ENCODE measurements around the gene HTATIP2.
"Not testable (repeated sequence)": the region's sequence is repeated elsewhere in the genome, so short reads cannot be mapped to it uniquely, and the experiment has no call there.

Gene HTATIP2

DNA sequence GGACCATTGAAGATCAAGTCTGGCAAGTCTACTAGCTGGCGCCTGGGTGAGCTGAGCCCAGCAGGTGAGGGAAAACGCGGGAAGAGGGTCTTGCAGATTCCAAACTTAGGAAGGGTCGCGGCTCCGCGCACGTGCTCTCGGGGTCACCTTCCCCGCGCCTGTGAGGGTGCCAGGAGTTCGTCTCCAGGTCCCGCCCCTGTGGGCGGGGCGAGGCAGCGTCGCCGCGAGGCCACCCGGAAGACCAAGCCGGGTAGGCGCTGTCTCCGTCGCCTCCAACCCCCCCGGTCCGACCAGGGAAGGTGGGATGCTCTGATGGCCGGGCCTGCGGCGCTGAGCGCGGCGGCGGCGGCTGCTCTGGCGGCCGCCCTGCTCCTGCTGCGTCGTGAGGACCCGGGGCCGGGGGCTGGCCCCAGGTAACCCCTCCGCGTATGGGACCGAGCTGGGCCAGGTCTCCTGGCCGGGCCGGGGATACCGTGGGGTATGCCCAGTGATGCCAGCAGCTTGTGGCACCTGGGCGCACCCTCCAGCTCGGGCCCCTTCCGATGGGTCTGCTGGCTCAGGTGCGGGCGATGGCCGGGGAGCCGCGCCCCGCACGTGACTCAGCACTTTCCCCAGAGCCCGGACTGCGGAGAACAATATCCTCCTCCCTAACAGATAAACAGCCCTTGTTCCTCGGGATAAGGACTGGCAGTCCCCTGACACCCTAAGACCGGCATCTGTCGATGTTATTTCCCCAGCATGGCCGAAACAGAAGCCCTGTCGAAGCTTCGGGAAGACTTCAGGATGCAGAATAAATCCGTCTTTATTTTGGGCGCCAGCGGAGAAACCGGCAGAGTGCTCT, at the start of gene HTATIP2:
HTATIP2 (plus strand) TSS at position 215 of the 841 bp plus-strand sequence; CDS start at position 739, 524 bp downstream.
- DNase-seq (ENCODE audit: low read depth in 4 of 4, low spot score in 1 of 4) = peak in 3 of 4 experiments; percentile 56 to 66 (median 58)

DNA sequence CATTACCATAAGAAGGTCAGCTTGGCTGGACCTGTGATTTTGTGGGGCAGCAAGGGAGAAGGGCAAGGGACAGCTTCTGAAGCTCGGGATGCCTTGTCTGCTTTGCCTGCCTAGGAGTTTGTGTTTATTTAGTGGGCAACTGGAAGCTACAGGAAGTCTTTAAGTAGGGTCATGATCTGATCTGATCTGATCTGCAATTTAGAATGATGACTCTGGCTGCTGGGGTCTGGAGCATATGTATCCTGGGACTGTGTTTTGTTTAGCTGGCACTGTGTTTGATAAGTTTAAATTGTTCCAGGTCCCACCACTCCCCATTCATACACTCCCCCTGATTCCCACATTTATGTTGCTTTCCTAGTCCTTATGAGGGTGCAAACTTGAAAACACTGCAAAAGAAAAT, 47.7 kb upstream of the HTATIP2 start:
- DNase-seq (ENCODE audit: low read depth in 4 of 4, low spot score in 1 of 4) = no peak

DNA sequence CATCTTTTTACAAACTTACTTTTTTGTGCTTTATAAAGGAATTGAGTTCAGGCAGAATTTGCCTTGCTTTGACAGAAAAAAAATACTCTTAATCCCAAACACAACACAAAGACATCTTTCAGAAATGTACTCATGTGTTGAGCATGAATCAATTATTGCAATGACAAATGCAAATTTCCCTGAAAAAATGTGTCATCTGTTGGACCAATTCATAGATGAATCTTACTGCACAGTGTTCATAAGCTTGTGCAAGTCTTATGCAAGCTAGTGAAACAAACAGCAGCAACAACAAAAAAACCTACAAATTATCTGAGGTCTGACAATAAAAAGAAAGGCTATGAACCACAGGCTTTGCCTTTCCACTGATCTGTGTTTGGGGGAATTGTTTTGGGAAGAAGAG, 42.3 kb upstream of the HTATIP2 start:
- no peak for DNase-seq (ENCODE audit: low read depth in 4 of 4, low spot score in 1 of 4)

DNA sequence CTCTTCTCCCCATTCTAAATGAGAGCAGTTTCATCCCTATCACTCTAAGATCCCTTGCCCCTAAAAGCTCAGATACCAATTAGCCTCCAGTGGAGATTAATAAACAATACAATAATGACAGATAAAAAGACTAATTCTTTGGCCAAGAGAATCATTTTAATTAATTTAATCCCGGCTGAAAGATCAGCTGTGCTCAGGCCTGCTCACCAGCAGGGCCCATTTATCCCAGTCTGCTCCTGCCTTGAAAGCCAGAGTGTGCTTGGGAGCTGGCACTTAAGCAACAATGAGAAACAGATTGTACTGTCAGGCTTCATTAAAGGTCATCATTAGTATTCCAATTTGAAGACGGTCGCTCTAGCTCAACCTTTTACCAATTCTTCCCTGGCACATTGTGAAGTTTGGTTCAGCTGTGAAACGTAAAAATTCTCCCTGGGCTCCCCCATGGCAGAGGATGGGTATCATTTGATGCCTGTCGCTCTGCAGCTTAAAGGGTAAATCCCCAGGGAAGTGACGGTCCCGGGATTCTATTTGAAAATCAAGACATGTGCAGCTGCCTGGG, 36.1 kb upstream of the HTATIP2 start:
- DNase-seq (ENCODE audit: low read depth in 4 of 4, low spot score in 1 of 4) = no peak

DNA sequence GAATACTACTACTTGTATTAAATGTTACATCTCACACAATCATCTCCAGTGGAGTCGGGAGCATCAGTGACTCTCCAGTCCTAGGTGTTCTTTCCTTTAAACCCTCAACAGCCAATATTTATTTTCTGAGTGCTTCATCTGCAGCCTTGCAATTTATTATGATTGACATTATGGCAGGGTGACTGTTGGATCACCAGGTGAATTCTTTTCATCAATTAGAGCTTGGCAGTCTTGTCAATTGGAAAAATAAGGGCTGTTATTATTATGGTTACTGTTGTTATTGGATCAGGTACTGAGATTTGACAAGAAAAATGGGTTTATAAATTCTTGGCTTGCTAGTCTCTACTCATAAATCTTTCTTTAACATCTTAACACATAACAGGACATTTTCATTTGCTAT, 27.5 kb upstream of the HTATIP2 start:
- DNase-seq (ENCODE audit: low read depth in 4 of 4, low spot score in 1 of 4) = no peak

DNA sequence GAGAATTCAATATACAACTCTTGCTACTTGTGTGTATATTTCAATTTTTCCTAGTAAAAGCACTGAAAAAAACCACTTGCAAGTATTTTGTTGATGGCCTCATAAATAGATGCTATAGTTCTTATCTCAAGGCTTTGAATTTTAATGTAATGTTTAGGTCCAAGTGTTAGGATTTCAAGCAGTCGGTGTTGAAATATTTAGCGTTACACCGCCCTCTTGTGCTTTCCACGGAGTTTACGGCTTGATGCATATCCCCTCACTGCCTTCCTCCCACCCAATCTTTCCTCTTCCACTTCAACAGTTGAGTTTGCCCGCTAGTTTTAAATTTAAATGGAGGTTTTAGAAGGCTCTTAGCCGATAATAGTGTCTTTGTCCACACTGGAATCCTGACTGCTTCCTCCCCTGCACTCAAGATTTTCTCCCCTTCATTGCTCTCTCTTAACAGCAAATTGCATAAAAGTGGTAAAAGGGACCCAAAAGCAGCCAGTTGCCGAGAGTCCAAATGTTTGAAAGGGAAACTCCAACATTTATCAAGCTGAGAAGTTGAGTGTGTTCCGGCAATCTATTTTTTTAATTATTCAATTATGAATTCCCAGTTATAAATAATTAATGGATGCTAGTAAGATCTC, 25.9 kb upstream of the HTATIP2 start:
- no peak for DNase-seq (ENCODE audit: low read depth in 4 of 4, low spot score in 1 of 4)

DNA sequence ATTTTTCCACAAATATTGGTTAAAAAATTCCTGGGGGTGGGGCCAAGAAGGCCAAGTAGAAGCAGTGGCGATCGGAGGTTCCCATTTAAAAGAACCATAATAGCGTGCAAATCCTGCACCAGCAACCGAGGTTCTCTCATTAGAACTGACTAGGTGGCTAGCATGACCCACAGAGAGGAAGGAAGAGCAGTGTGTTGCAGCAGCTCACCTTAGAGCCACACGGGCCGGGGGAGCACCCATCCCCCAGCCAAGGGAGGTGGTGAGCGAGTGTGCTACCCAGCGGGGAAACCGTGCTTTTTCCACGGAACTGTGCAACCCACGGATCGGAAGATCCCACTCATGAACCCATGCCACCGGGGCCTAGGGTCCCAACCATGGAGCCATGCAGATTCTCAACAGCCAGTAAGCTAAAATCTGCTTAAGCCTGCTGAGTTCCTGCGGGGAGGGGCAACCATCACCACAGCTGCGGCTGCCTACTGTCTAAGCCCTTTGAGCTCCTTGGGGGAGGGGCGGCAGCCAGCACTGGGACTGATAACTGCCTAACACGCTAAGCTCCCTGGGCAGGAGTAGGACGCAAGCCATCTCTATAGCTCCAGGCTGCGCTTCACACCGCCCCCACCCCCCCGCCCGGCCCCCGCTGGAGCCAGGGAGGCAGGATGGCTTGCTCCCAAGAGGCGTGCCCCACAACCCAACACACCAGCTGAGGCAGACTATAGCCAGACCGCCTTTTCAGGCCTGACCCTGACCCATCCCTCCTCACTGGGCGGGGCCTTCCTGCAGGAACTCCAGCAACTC, 21.0 kb upstream of the HTATIP2 start:
- DNase-seq (ENCODE audit: low read depth in 4 of 4, low spot score in 1 of 4) = no peak

DNA sequence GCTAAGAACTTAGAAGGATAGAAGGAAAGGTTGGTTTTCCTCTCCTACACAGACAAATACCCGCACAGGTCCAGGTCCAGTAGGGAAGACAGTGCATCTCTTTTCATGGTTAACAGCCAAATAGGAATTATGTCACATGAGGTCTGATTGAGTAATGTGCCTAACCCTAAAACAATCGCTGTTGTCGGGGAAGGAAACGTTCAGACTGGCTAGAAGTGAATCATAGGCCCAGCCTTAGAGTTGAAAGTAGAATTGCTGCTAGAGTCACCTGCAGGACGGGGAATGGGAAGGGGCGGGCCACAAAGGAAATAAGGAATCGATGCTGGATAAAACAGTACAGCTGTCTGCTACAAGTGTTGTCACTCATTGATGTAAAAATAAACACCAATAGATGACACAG, 12.4 kb upstream of the HTATIP2 start:
- no peak for DNase-seq (ENCODE audit: low read depth in 4 of 4, low spot score in 1 of 4)

DNA sequence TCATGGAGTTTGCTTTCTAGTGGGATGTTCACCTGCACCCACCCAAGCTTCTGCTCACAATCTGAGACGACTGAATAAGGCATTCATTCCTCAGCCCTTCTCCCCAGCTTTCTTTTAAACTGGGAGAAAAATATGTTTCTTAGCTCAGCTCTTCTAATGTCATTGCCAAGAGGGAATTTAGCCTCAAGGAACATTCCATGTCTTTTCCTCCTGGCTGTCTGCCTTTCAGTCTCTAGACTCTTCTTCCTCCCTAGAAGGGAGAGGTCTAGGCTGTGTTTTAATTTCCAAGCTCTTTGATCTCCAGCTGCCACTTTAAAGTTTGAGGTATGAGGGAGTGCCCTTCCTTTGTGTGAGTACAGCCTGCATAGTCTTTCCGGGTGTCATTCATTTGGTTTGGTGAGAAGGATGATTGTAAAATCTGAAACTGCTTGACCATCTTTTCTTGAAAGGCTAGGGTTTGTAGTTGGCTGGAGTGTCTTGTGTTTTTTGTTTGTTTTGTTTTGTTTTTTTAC, 11.7 kb upstream of the HTATIP2 start:
- no peak for DNase-seq (ENCODE audit: low read depth in 4 of 4, low spot score in 1 of 4)

DNA sequence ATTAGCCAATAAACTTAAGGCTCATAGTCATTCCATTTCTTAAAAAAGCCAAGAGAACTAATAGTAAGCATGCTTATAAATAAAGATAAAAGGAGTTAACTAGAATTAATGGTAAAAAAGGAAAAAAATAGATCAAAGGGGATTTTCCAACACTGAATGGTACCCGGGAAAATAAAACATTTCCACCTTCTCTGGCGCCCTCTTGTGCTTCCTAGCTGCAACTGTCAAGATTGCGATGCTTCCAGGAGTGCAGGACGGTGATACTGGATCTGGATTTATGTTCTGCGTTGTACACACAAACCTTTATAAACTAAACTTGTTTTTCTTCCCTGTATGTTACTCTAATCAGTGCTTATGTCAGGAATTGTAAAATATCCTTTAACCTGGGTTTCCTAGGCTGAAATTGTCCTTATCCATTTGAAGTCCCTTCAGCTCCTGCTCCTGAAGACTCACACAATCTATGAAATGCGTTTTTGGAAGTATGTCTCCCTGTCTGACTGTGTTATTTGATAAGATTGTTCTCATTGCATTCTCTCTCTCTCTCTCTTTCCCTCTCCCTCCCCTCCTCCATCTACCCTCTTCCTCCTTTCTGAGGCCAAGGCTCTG, 9.6 kb upstream of the HTATIP2 start:
- DNase-seq (ENCODE audit: low read depth in 4 of 4, low spot score in 1 of 4) = no peak

DNA sequence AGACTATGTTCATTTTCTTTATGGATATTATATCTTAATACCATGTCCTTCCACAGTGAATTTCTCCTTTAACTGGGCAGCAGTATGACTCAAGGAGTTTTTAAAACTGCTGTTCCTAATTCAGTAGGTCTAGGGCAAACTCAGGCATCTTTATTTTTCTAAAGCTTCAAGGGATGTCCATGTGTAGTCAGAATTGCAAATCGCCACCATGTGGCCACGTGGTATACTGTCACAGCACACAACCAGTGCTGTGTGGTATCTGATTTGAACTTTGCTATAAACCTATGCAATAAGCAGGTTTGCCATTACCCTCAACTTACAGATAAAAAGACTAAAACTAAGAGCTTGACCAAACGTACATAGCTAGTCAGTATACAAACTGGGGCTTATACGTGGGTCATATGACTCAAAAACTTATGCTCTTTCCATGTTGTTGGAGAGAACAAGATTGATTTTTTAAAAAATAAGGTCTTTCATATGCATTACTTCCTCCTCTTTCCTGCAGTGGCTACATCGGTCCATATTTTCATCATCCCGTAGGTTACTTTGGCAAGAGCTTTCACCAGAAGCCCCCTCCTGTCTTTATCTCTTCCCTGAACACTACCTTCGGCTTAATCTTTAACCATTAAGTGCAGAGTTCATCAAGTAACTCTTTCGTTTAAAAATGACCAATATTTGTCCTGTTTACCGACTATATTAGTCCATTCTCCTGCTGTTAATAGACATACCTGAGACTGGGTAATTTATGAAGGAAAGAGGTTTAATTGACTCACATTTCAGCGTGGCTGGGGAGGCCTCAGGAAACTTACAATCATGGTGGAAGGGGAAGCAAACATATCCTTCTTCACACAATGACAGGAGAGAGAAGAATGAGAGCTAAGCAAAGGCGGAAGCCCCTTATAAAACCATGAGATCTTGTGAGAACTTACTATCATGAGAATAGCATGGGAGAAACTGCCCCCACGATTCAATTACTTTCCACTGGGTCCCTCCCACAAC, 8.0 kb upstream of the HTATIP2 start:
- DNase-seq (ENCODE audit: low read depth in 4 of 4, low spot score in 1 of 4) = no peak

DNA sequence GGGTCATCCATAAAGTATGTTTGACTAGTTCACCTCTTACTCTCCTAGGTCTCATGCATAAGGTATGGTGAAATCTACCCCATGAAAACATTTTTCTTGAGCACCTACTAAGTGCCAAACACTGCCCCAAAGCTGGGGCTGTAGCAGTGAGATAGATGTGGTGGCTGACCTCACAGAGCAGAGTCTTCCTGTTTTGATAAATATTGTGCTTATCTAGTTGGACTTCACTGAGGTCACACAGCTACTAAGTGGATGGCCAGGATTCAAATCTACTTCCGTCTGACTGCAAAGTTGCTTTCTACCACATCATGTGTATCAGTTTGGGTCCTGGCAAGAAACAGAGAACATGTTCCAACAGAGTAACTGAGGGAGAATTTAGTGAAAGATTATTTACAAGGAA, 6.4 kb upstream of the HTATIP2 start:
- DNase-seq (ENCODE audit: low read depth in 4 of 4, low spot score in 1 of 4) = no peak

DNA sequence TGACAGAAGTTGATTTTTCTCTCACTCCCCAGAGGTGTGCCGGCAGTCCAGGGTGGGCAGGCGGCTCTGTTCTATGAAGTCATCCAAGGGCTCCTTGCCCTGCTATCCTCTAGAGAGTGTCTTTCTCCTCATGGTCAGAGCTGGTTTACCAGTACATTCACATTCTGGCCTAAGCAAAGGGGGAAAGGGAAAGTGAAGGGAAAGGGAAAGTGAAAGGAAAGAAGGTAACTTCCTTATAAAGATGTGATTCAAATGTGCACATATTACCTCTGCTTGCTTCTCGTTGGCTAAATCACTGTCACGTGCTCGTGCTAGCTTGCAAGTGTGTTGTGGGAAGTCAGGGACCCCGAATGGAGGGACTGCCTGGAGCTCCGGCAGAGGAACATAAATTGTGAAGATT, 2.9 kb upstream of the HTATIP2 start:
- DNase-seq (ENCODE audit: low read depth in 4 of 4, low spot score in 1 of 4) = no peak

DNA sequence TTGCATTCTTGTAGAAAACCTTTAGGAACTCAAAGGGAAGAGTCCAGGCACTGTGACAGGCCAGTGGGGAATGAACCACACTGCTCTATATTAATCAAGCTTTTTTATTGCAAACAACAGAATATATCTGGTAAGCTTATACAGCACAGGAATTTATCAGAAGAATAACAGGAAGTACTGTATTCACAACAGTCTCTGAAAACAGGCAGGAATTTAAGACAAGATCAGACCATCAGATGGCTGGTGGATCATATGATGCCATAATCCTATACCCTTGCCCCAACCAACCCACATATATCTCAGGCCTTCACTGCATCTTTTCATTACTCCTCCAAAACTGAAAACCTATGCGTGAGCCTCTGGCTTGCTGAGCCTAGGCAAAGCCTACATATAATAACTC, 1.0 kb upstream of the HTATIP2 start:
- no peak for DNase-seq (ENCODE audit: low read depth in 4 of 4, low spot score in 1 of 4)

DNA sequence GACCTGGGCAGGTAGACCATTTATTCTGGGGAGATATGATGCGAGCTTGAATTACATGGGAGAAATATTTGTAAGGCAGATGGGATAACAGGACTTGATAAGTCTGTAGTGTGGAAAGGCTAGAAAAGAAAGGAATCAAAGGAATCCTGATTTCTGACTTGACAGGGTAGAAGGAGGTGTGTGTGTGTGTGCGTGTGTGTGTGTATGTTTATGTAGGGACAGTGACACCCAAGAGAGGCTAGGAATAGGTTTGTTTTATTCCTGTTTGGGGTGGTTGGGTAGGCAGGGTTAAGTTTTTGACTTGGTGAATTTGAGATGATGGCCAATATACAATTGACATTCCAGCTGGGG, 390 bp upstream of the HTATIP2 start:
- no peak for DNase-seq (ENCODE audit: low read depth in 4 of 4, low spot score in 1 of 4)

DNA sequence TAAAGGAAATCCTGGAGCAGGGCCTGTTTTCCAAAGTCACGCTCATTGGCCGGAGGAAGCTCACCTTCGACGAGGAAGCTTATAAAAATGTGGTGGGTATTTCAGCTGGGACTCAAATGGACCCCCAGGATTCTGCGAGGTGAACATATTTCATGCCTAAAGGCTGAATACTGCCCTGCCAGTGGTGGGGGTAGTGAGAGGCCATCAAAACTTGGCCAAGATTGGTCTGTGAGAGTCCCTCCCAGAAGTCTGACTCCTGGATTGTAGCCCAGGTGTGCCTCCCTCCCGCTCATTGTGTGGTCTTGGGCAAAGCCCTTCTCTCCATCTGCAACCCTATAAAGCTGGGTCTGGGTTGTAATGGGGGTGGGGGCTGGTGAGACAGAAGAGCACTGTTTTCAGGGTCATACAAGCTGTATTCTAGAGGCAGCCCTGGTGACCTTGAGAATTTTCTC, 853 bp downstream of the HTATIP2 start:
- no peak for DNase-seq (ENCODE audit: low read depth in 4 of 4, low spot score in 1 of 4)

DNA sequence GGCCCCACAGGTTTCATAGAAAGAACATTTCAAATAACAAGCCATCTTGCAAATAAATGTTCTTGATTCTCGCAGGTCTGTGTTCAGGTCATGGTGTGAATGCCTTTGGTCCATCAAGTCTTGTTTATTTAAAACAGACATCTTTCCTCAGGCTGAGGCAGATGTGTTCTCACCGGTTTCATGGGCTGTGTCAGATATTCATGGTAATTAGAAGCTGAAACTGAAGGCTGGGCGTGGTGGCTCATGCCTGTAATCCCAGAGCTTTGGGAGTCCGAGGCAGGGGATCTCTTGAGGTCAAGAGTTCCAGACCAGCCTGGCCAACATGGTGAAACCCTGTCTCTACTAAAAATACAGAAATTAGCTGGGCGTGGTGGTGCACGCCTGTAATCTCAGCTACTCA, 2.0 kb downstream of the HTATIP2 start:
- DNase-seq (ENCODE audit: low read depth in 4 of 4, low spot score in 1 of 4) = not testable (repeated sequence)

DNA sequence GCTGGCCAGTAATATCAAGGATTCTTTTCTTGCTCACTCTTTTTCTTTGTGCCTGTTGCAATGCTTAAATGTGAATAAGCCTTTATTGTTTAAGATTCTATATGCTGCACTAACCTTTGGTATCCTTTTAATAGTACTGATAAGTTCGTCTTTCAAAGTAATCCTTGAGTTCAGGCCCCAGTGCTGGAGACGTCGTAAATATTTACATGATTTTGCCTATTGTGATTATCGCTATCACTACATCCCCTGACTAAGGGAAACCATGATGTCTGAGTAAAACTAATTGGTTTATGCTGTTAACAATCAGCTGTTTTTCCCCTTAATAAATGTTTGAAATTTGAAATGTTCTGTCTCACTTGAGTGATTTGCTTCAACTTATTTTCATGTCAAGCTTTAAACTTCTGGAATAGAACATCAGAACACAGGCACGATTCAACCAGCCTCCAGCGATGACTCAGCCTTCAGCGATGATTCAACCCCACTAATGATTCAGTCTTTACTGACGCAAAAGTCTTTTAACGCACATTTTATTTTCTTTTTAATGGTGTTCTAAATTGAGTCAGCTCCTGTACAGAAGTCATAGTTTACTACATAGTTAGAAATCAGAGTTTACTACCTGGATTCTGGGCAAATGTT, 3.9 kb downstream of the HTATIP2 start:
- DNase-seq (ENCODE audit: low read depth in 4 of 4, low spot score in 1 of 4) = peak in 3 of 4 experiments; percentile 48 to 59 (median 57)

DNA sequence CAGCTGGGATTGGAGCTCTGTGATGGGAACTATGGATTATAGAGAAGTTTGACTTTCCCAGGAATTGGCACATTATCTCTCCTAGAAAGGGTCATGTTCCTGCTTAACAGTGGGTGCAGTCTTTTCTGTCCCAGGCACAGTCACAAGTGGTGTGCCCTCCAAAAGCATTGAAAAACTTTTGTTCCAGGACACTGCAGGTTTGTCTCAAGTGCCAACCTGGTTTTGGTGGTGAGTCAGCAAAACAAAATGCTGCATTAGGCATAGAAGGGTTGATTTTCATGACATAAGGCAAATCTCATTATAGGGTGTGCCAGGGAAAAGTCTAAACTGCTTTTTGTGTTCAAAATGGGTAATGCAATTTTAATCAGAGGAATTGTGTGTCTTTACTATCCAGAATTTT, 4.9 kb downstream of the HTATIP2 start:
- no peak for DNase-seq (ENCODE audit: low read depth in 4 of 4, low spot score in 1 of 4)

All from stimulated activated CD4-positive, alpha-beta T cell treated with anti-CD3 and anti-CD28 coated beads, Interleukin-1b, Interleukin-23, amount 100 ng/mL, for 24 hours (primary cell).